ENCODE data around the gene CRYAB.

Gene CRYAB

DNA sequence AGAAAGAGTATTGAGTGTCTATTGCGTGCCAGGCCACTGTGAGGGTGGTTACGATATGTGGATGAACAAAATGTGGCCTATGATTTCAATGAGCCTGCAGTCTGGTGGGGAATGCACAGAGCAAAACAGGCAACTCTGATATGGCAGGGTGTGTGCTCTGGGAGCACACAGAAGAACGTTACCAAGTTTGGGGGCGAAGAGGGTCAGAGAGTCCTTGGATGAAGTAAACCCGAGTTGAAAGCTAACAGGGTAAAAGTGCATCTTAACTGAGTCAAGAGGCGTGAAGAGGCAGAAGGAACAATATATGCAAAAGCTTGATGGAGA is 32.0 kb downstream of the CRYAB start:
- Histone ChIP-seq H3K4me3 (peak overlapping the region; percentile 59 to 77), H3K36me3 (peaks cover 0 to 6% (median 0%) of the 10 kb centered on the region in 3 donors), H3K4me1 (peaks cover 0 to 14% (median 9%) of the 10 kb centered on the region in 4 donors), H3K27ac (peak overlapping the region; percentile 92 to 94), H3K9me3 (no peaks in the 10 kb centered on the region), H3K27me3 (no peaks in the 10 kb centered on the region)
- TF ChIP-seq, protein P1, sequence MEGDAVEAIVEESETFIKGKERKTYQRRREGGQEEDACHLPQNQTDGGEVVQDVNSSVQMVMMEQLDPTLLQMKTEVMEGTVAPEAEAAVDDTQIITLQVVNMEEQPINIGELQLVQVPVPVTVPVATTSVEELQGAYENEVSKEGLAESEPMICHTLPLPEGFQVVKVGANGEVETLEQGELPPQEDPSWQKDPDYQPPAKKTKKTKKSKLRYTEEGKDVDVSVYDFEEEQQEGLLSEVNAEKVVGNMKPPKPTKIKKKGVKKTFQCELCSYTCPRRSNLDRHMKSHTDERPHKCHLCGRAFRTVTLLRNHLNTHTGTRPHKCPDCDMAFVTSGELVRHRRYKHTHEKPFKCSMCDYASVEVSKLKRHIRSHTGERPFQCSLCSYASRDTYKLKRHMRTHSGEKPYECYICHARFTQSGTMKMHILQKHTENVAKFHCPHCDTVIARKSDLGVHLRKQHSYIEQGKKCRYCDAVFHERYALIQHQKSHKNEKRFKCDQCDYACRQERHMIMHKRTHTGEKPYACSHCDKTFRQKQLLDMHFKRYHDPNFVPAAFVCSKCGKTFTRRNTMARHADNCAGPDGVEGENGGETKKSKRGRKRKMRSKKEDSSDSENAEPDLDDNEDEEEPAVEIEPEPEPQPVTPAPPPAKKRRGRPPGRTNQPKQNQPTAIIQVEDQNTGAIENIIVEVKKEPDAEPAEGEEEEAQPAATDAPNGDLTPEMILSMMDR (IDR thresholded peaks at IDR 0.05), result no peak
- DNase-seq, result no peak
- intact Hi-C loops (cut with DNase I; ENCODE audit: low total_unique reads), result loop anchor here (5.0 kb wide), 2 partner anchors 48 to 103 kb away; no protein-coding TSS in a partner anchor

DNA sequence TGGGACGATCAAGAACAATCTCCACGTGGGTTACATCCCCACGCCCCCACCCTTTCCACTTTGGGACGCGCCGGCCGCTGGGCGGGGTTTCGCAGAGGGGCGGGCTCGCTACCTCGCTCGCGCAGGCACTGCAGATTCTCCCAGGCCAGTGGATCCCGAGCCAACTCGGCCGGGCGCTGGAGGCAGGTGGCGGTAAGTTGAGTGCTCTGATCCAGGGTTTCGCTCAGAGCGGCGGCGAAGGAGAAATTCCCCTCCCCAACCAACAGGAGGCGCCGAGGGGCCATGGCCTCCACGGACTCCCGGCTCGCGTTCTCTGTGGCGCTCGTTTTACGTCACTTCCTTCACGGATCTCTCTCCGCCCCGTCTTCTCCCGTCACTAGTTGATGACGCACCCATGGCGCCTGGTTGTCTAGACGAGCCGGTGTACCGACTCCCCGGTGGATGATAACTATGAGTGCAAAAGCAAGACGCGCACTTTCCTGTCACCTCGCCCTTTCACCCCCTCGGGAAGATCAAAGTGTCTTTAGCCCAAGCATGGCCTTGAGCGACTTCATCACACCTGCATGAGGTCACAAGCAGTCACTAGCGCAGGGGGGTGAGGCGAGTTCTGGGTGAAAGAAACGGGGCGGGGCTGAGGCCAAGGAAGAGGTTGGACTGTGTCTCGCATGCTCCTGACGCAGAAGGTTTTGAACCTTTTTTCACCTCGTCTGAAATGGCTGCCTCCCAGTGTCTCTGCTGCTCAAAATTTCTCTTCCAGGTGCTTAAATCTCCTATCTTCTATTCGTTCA is 32.5 kb downstream of the CRYAB start, which contains the start of the genes CFAP68 and FDXACB1:
TSS of gene CFAP68 (plus strand) at position 693 of the 788 bp plus-strand sequence. CDS start at position 713, 20 bp downstream.
TSS of gene FDXACB1 (minus strand) at position 317 of the 788 bp plus-strand sequence. CDS start at position 284, 33 bp downstream.
- TF ChIP-seq, protein P1 (IDR thresholded peaks at IDR 0.05), result peak; percentile 96 to 98
- Histone ChIP-seq H3K27ac (peak within 1 kb of the TSS; percentile 92 to 94), H3K4me1 (peaks cover 0 to 14% (median 9%) of the 10 kb centered on the region in 4 donors), H3K27me3 (no peaks in the 10 kb centered on the region), H3K9me3 (no peaks in the 10 kb centered on the region), H3K36me3 (peaks cover 0 to 2% (median 0%) of the 10 kb centered on the region in 3 donors), H3K4me3 (peak within 1 kb of the TSS; percentile 59 to 77)
- intact Hi-C loops (cut with DNase I; ENCODE audit: low total_unique reads), result loop anchor here (5.0 kb wide), 2 partner anchors 48 to 103 kb away; no protein-coding TSS in a partner anchor
- DNase-seq, result peak; percentile 98

DNA sequence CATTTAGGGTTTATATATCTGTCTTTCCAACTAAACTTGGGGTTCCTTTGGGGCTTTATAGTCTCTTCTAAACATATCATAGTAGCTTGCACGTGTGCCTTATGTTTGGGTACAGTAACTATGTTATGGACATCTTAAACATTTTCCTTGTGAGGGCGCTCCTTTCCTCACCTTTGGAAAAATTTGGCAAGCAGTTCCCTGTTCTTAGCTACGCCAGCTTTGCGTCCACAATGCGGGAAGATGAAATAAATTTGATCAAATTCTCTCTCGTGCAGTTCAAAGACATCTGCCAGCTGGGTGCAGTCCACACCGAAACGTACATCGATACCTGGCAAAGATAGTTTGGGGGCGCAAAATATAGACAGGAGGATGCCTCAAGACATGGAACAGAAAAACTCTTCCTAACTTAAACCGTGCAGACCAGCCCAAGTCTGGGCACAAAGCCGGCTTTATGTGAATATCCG is 33.2 kb downstream of the CRYAB start:
- Histone ChIP-seq H3K27me3 (no peaks in the 10 kb centered on the region), H3K4me3 (peak overlapping the region; percentile 59 to 77), H3K36me3 (no peaks in the 10 kb centered on the region), H3K4me1 (peaks cover 0 to 14% (median 9%) of the 10 kb centered on the region in 4 donors), H3K27ac (peak overlapping the region; percentile 92 to 94), H3K9me3 (no peaks in the 10 kb centered on the region)
- no peak for DNase-seq
- TF ChIP-seq, protein P1 (IDR thresholded peaks at IDR 0.05), result no peak
- intact Hi-C loops (cut with DNase I; ENCODE audit: low total_unique reads), result loop anchor here (5.0 kb wide), 2 partner anchors 49 to 104 kb away; no protein-coding TSS in a partner anchor

DNA sequence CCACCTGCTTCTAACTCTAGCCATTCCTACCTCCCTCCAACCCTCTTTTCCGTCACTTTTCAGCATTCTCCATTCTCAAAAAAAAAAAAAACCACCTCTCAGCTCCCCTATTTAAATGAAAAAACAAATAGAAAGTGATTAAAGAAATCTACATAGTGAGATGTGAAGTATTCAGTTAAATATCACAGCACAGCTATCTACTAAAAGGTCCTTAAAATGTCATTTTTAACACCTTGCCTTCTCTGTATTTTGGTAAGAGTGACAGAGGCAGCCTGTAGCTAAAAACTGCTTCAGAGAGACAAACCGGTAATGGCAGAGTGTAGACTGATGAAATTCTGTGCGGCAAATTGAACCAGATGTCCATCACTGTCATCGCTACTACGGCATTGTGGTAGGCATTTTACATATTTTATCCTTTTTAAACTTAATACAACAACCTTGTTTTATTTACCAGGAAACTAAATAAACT is 39.8 kb downstream of the CRYAB start:
- intact Hi-C loops (cut with DNase I; ENCODE audit: low total_unique reads), result loop anchor here (5.0 kb wide), 1 partner anchor 126 kb away; no protein-coding TSS in a partner anchor
- H3K36me3 ChIP-seq, result peaks cover 10 to 23% (median 20%) of the 10 kb centered on the region in 3 donors
- no peaks in the 10 kb centered on the region for H3K27me3 ChIP-seq
- TF ChIP-seq, protein P1 (IDR thresholded peaks at IDR 0.05), result no peak
- no peaks in the 10 kb centered on the region for H3K9me3 ChIP-seq
- no peak for DNase-seq
- peaks cover 0 to 20% (median 7%) of the 10 kb centered on the region in 4 donors for H3K4me1 ChIP-seq
- peak overlapping the region; percentile 66 to 98 for H3K4me3 ChIP-seq
- peak overlapping the region; percentile 85 to 98 for H3K27ac ChIP-seq

DNA sequence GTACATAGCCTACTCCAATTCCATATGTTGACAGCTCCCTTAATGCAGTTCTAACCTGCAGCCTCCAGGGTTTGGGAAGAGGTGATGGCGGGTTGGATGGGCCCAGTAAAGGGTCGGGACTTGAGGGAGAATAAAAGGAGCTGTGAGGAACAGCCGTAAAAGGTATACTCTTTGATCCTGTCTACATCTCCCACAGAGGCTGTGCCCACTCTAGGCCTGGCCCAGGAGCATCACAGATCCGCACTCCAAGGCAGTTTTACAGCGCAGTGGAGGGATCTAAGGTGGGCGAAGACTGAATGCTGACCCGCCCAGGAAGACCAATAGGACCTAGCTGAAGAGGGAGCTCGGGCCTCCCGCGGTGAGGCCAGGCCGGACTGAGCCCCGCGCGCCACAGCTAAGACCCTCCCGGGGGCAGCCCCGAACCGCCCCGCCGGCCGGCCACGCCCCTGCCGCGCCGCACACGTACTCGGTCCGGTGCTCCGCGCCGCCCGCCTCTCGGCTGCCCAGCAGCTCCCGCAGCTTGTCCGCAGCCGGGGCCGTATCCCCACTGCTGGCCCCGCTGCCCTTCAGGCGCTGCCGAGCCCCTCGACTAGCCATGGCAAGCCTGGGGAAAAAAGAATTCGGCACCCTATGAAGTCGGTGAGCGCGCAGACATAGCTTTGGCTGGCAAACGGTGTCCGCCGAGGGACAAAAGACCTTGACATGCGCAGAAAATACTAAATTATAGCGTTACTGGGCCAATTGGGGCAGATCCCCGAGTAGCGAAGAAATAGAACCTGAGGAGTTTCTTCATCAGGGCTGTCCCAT is 40.5 kb downstream of the CRYAB start, which contains the start of gene ALG9:
TSS of gene ALG9 (minus strand) at position 696 of the 807 bp plus-strand sequence. CDS start at position 597, 99 bp downstream.
- TF ChIP-seq, protein P1 (IDR thresholded peaks at IDR 0.05), result peak; percentile 20 to 27
- intact Hi-C loops (cut with DNase I; ENCODE audit: low total_unique reads), result loop anchor here (5.0 kb wide), 1 partner anchor 126 kb away; no protein-coding TSS in a partner anchor
- DNase-seq, result peak; percentile 84 to 89
- Histone ChIP-seq H3K9me3 (no peaks in the 10 kb centered on the region), H3K27me3 (no peaks in the 10 kb centered on the region), H3K4me3 (peak within 1 kb of the TSS; percentile 66 to 98), H3K36me3 (peaks cover 16 to 29% (median 25%) of the 10 kb centered on the region in 3 donors), H3K4me1 (peaks cover 0 to 20% (median 7%) of the 10 kb centered on the region in 4 donors), H3K27ac (peak within 1 kb of the TSS; percentile 85 to 98)
